Pancreas (tissue), 10 donors: ENCODE measurements around the gene ADARB1. TPM values are rescaled to one million over a fixed set of nuclear protein-coding genes. Genes with fewer than 3 reads are reported as not detected.

Experiments
- ATAC-seq, 4 donors: fragments of 200-7000 bp; cut with Tn5 transposase; one replicate each; pipeline versions ENCODE4 v1.8.0 to v1.9.1; 2020; ENCODE audit warnings: mild to moderate bottlenecking in 4 of 4, moderate library complexity in 4 of 4
- DNase-seq, 6 donors: peaks; one replicate each; pipeline ENCODE4 v3.0.0-alpha.2; 2020
- FAIRE-seq: peaks from 2 replicates; lab custom pipeline; 2012; peaks lifted over from hg19 to GRCh38; lab: Jason Lieb, UNC
- H3K27ac ChIP-seq, 4 donors: fragments of 200-600 bp; sonication (generic); 1 replicate in 3 of 4; 2 replicates in 1 of 4; pipeline versions ENCODE4 v1.5.0 to v1.8.0; 2020
- H3K27me3 ChIP-seq, 4 donors: fragments of 200-600 bp; one replicate each; pipeline ENCODE4 v1.8.0; 2021
- H3K36me3 ChIP-seq, 3 donors: fragments of 200-600 bp; sonication (generic) in 1 of 3; one replicate each; pipeline versions ENCODE4 v1.5.0 to v1.8.0; 2020 to 2021
- H3K4me1 ChIP-seq, 3 donors: fragments of 200-600 bp; one replicate each; pipeline ENCODE4 v1.8.0; 2021
- H3K4me3 ChIP-seq, 4 donors: fragments of 200-600 bp; sonication (generic) in 2 of 4; one replicate each; pipeline versions ENCODE4 v1.5.0 to v1.8.0; 2020 to 2021
- H3K9me3 ChIP-seq, 4 donors: fragments of 200-600 bp; one replicate each; pipeline ENCODE4 v1.8.0; 2021
- WGBS, 2 donors: extraction: QIAGEN DNeasy Blood & Tissue Kit; methylation state at CpG; one replicate each; pipeline ENCODE4 v1.1.7; 2013; 5-methylcytosine and 5-hydroxymethylcytosine counted together
- intact Hi-C, 3 donors: fragments of 100-400 bp; cut with DNase I; formaldehyde crosslinking; loops; one replicate each; pipeline versions ENCODE4 v1.11.1 to v1.14.2; 2022
- polyA plus RNA-seq, 2 donors: library from polyadenylated mRNA; stranded (reverse); fragments of 200-250 nt; gene quantifications; one replicate each; pipeline ENCODE4 v1.2.3, GENCODE V29; 2013
- total RNA-seq, 6 donors: library from RNA; stranded (reverse); fragmentation: NEBNext Ultra II Directional in 4 of 6; extraction: Animal tissue kit (Norgen Biotek cat#: 25700) in 4 of 6; gene quantifications; one replicate each; pipeline versions ENCODE4 v1.2.1 to v1.2.4, GENCODE V29; 2021 to 2023
- TF ChIP-seq, protein P1 (sequence below), 4 donors: fragments of 200-600 bp; sonication (generic) in 3 of 4; IDR thresholded peaks; one replicate each; pipeline versions ENCODE4 v1.5.0 to v1.8.0; 2021; ENCODE audit warnings: antibody characterized with exemption in 4 of 4
- donor health status: healthy with polysubstance abuse.
- donor health status: DM: no; HTN: no; CAD: no; lungs with moderate emphysema.
- donor health status: DM: no; HTN: no; CAD: no.
- donor health status: control.
- donor health status: control.
- donor health status: Bipolar disorder and iron deficiency.
- donor health status: DM: yes; HTN: yes; CAD: no.
- donor health status: DM: no; HTN: no; CAD: no.
- donor health status: DM: no; HTN: no; CAD: no.
- donor health status: DM: yes; HTN: yes; CAD: no.

Gene ADARB1
- total and polyA plus RNA-seq, 8 donors = 5.4 to 10.1 (median 6.3) TPM

GRCh38 chr21:45156459-45156858, 82.1 kb downstream of the ADARB1 start:
- TF ChIP-seq, protein P1, sequence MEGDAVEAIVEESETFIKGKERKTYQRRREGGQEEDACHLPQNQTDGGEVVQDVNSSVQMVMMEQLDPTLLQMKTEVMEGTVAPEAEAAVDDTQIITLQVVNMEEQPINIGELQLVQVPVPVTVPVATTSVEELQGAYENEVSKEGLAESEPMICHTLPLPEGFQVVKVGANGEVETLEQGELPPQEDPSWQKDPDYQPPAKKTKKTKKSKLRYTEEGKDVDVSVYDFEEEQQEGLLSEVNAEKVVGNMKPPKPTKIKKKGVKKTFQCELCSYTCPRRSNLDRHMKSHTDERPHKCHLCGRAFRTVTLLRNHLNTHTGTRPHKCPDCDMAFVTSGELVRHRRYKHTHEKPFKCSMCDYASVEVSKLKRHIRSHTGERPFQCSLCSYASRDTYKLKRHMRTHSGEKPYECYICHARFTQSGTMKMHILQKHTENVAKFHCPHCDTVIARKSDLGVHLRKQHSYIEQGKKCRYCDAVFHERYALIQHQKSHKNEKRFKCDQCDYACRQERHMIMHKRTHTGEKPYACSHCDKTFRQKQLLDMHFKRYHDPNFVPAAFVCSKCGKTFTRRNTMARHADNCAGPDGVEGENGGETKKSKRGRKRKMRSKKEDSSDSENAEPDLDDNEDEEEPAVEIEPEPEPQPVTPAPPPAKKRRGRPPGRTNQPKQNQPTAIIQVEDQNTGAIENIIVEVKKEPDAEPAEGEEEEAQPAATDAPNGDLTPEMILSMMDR (IDR thresholded peaks at IDR 0.05) = no peak
- no peak overlapping the region for H3K4me3 ChIP-seq
- FAIRE-seq = no peak
- no peak for DNase-seq
- intact Hi-C loops = no loop called here
- no peak for ATAC-seq
- H3K9me3 ChIP-seq = no peaks in the 10 kb centered on the region
- no peak overlapping the region for H3K27ac ChIP-seq
- 93 to 97% methylated on average over 3 of the region's 3 CpGs for WGBS, 2 donors
- H3K36me3 ChIP-seq = no peaks in the 10 kb centered on the region
- H3K4me1 ChIP-seq = no peaks in the 10 kb centered on the region
- H3K27me3 ChIP-seq = no peaks in the 10 kb centered on the region

- WGBS, 2 donors = 87 to 91% methylated on average over 8 of the region's 8 CpGs
- FAIRE-seq (no peak), DNase-seq (no peak), ATAC-seq (no peak)
- no peaks in the 10 kb centered on the region for H3K36me3 ChIP-seq
- no peak overlapping the region for H3K27ac ChIP-seq
- no peaks in the 10 kb centered on the region for H3K4me1 ChIP-seq
- H3K9me3 ChIP-seq = no peaks in the 10 kb centered on the region
- TF ChIP-seq, protein P1 (IDR thresholded peaks at IDR 0.05) = no peak
- H3K27me3 ChIP-seq = no peaks in the 10 kb centered on the region
- intact Hi-C loops = no loop called here
- no peak overlapping the region for H3K4me3 ChIP-seq
These were observed 83.6 kb downstream of the ADARB1 start for GRCh38 chr21:45157932-45158331.

DNA sequence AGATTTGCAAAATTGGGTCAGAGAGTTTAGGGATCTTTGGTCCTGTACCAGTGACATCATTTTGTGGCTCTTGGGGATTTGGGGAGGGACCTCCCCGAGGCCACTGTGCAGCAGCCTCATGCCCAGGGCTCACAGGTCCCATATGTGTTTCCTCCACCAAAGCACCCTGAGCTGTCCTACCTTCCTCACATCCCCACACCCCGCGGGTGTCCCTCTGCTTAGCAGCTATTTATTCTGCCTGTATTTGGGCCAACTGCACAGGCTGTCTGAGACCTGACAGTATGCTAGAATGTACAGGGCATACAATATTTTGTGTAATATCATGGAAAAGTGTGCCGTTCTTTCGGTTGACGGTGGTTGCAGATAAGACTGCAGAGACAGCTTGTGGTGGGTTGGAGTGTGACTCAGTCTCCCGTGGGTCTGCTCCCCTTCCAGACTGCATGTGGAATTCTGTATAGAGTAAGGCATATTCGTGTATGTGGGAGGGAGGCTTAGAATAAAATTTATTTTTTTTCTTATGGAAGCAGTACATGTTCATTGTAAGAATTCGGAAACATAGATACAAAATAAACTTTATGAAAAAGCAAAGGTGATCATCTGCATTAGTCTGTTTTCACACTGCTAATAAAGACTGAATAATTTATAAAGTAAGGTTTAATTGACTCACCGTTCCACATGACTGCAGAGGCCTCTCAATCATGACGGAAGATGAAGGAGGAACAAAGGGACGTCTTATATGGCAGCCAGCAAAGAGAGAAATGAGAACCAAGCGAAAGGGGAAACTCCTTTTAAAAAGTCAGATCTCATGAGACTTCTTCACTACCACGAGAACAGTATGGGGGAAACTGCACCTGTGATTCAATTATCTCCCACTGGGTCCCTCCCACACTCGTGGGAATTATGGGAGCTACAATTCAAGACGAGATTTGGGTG, 84.4 kb downstream of the ADARB1 start:
- Histone ChIP-seq H3K27ac (no peak overlapping the region), H3K4me1 (no peaks in the 10 kb centered on the region), H3K9me3 (no peaks in the 10 kb centered on the region), H3K4me3 (no peak overlapping the region), H3K36me3 (no peaks in the 10 kb centered on the region), H3K27me3 (no peaks in the 10 kb centered on the region)
- WGBS, 2 donors = 76 to 85% methylated on average over 16 of the region's 16 CpGs
- intact Hi-C loops = no loop called here
- DNase-seq (no peak), ATAC-seq (no peak), FAIRE-seq (no peak)
- TF ChIP-seq, protein P1 (IDR thresholded peaks at IDR 0.05) = no peak

- TF ChIP-seq, protein P1 (IDR thresholded peaks at IDR 0.05) = no peak
- no peaks in the 10 kb centered on the region for H3K9me3 ChIP-seq
- ATAC-seq = no peak
- DNase-seq = no peak
- no peak overlapping the region for H3K4me3 ChIP-seq
- FAIRE-seq = no peak
- no peaks in the 10 kb centered on the region for H3K36me3 ChIP-seq
- no peaks in the 10 kb centered on the region for H3K27me3 ChIP-seq
- intact Hi-C loops = no loop called here
- 94 to 96% methylated on average over 7 of the region's 7 CpGs for WGBS, 2 donors
- no peaks in the 10 kb centered on the region for H3K4me1 ChIP-seq
- no peak overlapping the region for H3K27ac ChIP-seq
These were observed 85.8 kb downstream of the ADARB1 start for GRCh38 chr21:45160198-45160597.
